K562 (cell line): ENCODE results near the gene VWA8. TPM values are rescaled to one million over a fixed set of nuclear protein-coding genes. Genes with fewer than 3 reads are reported as not detected.

Experiments
- ATAC-seq: fragments of 200-7000 bp; cut with Tn5 transposase; 3 replicates; pipeline ENCODE4 v1.9.1; 2020; ENCODE audit warnings: moderate library complexity
- BruUV-seq: library from RNA; stranded (reverse); fragments of 400-500 nt; replicated peaks from 2 replicates; lab custom pipeline; 2021; lab: Mats Ljungman, UMichigan
- CTCF ChIA-PET: fragments of 300-600 bp; formaldehyde crosslinking; extraction: SDS; loops from one replicate; lab custom pipeline; 2021; ENCODE audit warnings: low intra/inter-chr PET ratio; lab: Yijun Ruan, JAX
- POLR2A ChIA-PET: fragments of 300-600, 350-650 bp; sonication (Branson Sonifier 250); formaldehyde crosslinking; extraction: SDS; loops from one replicate; lab custom pipeline; 2021; ENCODE audit warnings: antibody characterized with exemption, inconsistent platforms; lab: Yijun Ruan, JAX
- DNase-seq, 4 experiments: peaks; one replicate each; pipeline versions ENCODE4 v3.0.0 to v3.0.0-alpha.2; 2011 to 2018; ENCODE audit warnings: low spot score in 3 of 4, mixed read lengths in 3 of 4; ENCODE audit errors: extremely low read depth in 1 of 4
- FAIRE-seq: peaks from 2 replicates; lab custom pipeline; 2011; peaks lifted over from hg19 to GRCh38; lab: Jason Lieb, UNC
- H2AFZ ChIP-seq: 2 replicates; pipeline ENCODE4 v1.6.0; 2011; ENCODE audit warnings: low read depth, low read length, control low read depth, inconsistent platforms
- H3K27ac ChIP-seq: fragments of 200-600 bp; 3 replicates; pipeline ENCODE4 v1.8.0; 2011; ENCODE audit warnings: low read depth, mild to moderate bottlenecking, control low read depth, inconsistent platforms, low read length, moderate library complexity, mixed read lengths; ENCODE audit errors: extremely low read depth
- H3K27me3 ChIP-seq, 2 experiments: fragments of 300-600 bp in 1 of 2; 2 replicates in 1 of 2; 3 replicates in 1 of 2; pipeline versions ENCODE4 v1.6.0 to v1.8.0; 2011; ENCODE audit warnings: inconsistent platforms in 2 of 2, low read length in 2 of 2, mild to moderate bottlenecking in 1 of 2, mixed read lengths in 1 of 2, moderate library complexity in 1 of 2; ENCODE audit not compliant: control insufficient read depth in 2 of 2, insufficient read depth in 2 of 2
- H3K36me3 ChIP-seq: fragments of 300-600 bp; 3 replicates; pipeline ENCODE4 v1.8.0; 2011; ENCODE audit warnings: mild to moderate bottlenecking, low read length, inconsistent platforms; ENCODE audit not compliant: control insufficient read depth, insufficient read depth
- H3K4me1 ChIP-seq, 2 experiments: fragments of 200-600 bp in 1 of 2; replicated peaks in 1 of 2; 2 replicates in 1 of 2; 3 replicates in 1 of 2; pipeline versions ENCODE4 v1.5.1 to v1.8.0; 2011; ENCODE audit warnings: inconsistent platforms in 2 of 2, low read length in 2 of 2, mild to moderate bottlenecking in 1 of 2, mixed read lengths in 1 of 2, moderate library complexity in 1 of 2; ENCODE audit not compliant: control insufficient read depth in 2 of 2, insufficient read depth in 2 of 2
- H3K4me2 ChIP-seq: 2 replicates; pipeline ENCODE4 v1.6.1; 2011; ENCODE audit warnings: low read length, control low read depth, inconsistent platforms, mixed read lengths; ENCODE audit not compliant: insufficient read depth
- H3K4me3 ChIP-seq: fragments of 200-600 bp; sonication (generic), shearing (Covaris generic); 2 replicates; pipeline ENCODE4 v1.5.1; 2016; ENCODE audit warnings: control low read depth, inconsistent platforms
- H3K79me2 ChIP-seq: fragments of 200-600 bp; 3 replicates; pipeline ENCODE4 v1.8.0; 2011; ENCODE audit warnings: low read length, inconsistent platforms; ENCODE audit not compliant: control insufficient read depth, insufficient read depth
- H3K9ac ChIP-seq, 2 experiments: 2 replicates each; pipeline versions ENCODE4 v1.6.0 to v1.6.1; 2011; ENCODE audit warnings: low read depth in 2 of 2, low read length in 2 of 2, control low read depth in 1 of 2, inconsistent platforms in 1 of 2, mild to moderate bottlenecking in 1 of 2, mixed read lengths in 1 of 2; ENCODE audit not compliant: insufficient read depth in 1 of 2
- H3K9me1 ChIP-seq: one replicate; pipeline ENCODE4 v1.6.0; 2011; ENCODE audit warnings: inconsistent platforms, mild to moderate bottlenecking, low read length, moderate library complexity; ENCODE audit not compliant: control insufficient read depth, insufficient read depth
- H3K9me3 ChIP-seq: replicated peaks from 2 replicates; pipeline ENCODE4 v1.5.1; 2011; ENCODE audit warnings: low read depth, low read length, inconsistent platforms; ENCODE audit not compliant: control insufficient read depth, insufficient read depth
- H4K20me1 ChIP-seq: replicated peaks from 2 replicates; pipeline ENCODE4 v1.6.1; 2011; ENCODE audit warnings: low read length, inconsistent platforms, mixed read lengths; ENCODE audit not compliant: control insufficient read depth, insufficient read depth
- ASH1L ChIP-seq: fragments of 450-650 bp; IDR thresholded peaks from 2 replicates; pipeline ENCODE4 v1.6.1; 2018; ENCODE audit warnings: borderline replicate concordance, mild to moderate bottlenecking, low read depth; ENCODE audit not compliant: partially characterized antibody
- BRF1 ChIP-seq: IDR thresholded peaks from 3 replicates; pipeline ENCODE4 v1.6.1; 2011; ENCODE audit warnings: borderline replicate concordance, mild to moderate bottlenecking; ENCODE audit not compliant: insufficient read length; ENCODE audit errors: extremely low read depth
- CHCHD3 ChIP-seq: fragments of 250-450 bp; sonication (Bioruptor Pico); IDR thresholded peaks from 2 replicates; pipeline ENCODE4 v2.1.2; 2022; ENCODE audit warnings: mild to moderate bottlenecking
- FOXJ2 ChIP-seq: fragments of 200-800 bp; sonication (Bioruptor generic); IDR thresholded peaks from 2 replicates; pipeline ENCODE4 v1.6.1; 2016; ENCODE audit warnings: missing genetic modification characterization, missing compliant biosample characterization
- HLTF ChIP-seq: fragments of 450-650 bp; IDR thresholded peaks from 2 replicates; pipeline ENCODE4 v1.6.1; 2016
- MCM2 ChIP-seq: fragments of 450-650 bp; IDR thresholded peaks from 2 replicates; pipeline ENCODE4 v1.6.1; 2017; ENCODE audit warnings: low read depth, mild to moderate bottlenecking
- NCOA2 ChIP-seq, 2 experiments: fragments of 450-650 bp; IDR thresholded peaks; 2 replicates each; pipeline ENCODE4 v1.6.1; 2018; ENCODE audit warnings: mild to moderate bottlenecking in 2 of 2, moderate library complexity in 1 of 2; ENCODE audit not compliant: partially characterized antibody in 2 of 2
- PHB ChIP-seq: fragments of 250-450 bp; sonication (Bioruptor Pico); IDR thresholded peaks from 2 replicates; pipeline ENCODE4 v1.5.0; 2021
- POLR2A ChIP-seq: fragments of 450-650 bp; conservative IDR thresholded peaks from 2 replicates; pipeline ENCODE4 v1.6.1; 2016
- RAD21 ChIP-seq, 2 experiments: fragments of 250-450 bp in 1 of 2; fragments of 450-650 bp in 1 of 2; sonication (Bioruptor Pico) in 1 of 2; formaldehyde crosslinking in 1 of 2; IDR thresholded peaks in 1 of 2; conservative IDR thresholded peaks in 1 of 2; 2 replicates each; pipeline versions ENCODE4 v1.4.0 to v1.8.0; 2020 to 2022; ENCODE audit warnings: mild to moderate bottlenecking in 2 of 2, moderate library complexity in 1 of 2
- SIN3A ChIP-seq, 2 experiments: fragments of 150-350 bp in 1 of 2; IDR thresholded peaks; 2 replicates each; pipeline ENCODE4 v1.6.1; 2011 to 2016; ENCODE audit warnings: borderline replicate concordance in 2 of 2, low read depth in 2 of 2, low read length in 2 of 2, mild to moderate bottlenecking in 2 of 2, moderate library complexity in 2 of 2; ENCODE audit not compliant: control insufficient read depth in 1 of 2
- TAF15 ChIP-seq: fragments of 200-400 bp; formaldehyde crosslinking; IDR thresholded peaks from 2 replicates; pipeline ENCODE4 v1.6.1; 2017; ENCODE audit warnings: mild to moderate bottlenecking, low read depth, low read length, moderate library complexity
- TCF3 ChIP-seq: sonication (generic); formaldehyde crosslinking; IDR thresholded peaks from 2 replicates; pipeline ENCODE4 v1.4.0; 2020; ENCODE audit warnings: mild to moderate bottlenecking, missing genetic modification reagents
- ZNF184 ChIP-seq: sonication (generic); formaldehyde crosslinking; IDR thresholded peaks from 2 replicates; pipeline ENCODE4 v1.5.0; 2020; ENCODE audit warnings: missing genetic modification reagents
- ZNF316 ChIP-seq: fragments of 450-650 bp; IDR thresholded peaks from 2 replicates; pipeline ENCODE4 v1.6.1; 2016
- ZNF695 ChIP-seq: fragments of 450-650 bp; formaldehyde crosslinking; IDR thresholded peaks from 2 replicates; pipeline ENCODE4 v1.4.0; 2020; ENCODE audit warnings: mild to moderate bottlenecking, moderate library complexity
- ZNF76 ChIP-seq: fragments of 250-450 bp; sonication (Bioruptor Pico); IDR thresholded peaks from 2 replicates; pipeline ENCODE4 v1.4.0; 2020; ENCODE audit warnings: mild to moderate bottlenecking, moderate library complexity, borderline replicate concordance
- WGBS: fragments of 100-300 bp; shearing (Covaris generic); methylation state at CpG from one replicate; pipeline ENCODE4 v1.1.6; 2016; ENCODE audit warnings: low coverage, mixed read lengths; ENCODE audit not compliant: insufficient coverage; ENCODE audit errors: missing lambda C conversion rate; 5-methylcytosine and 5-hydroxymethylcytosine counted together
- in situ Hi-C: fragments of 300-500 bp; cut with MboI; formaldehyde crosslinking; loops from 4 replicates; pipeline ENCODE4 v1.15.0; 2018; ENCODE audit warnings: inconsistent platforms, mixed read lengths
- intact Hi-C: fragments of 100-400 bp; cut with micrococcal nuclease; formaldehyde crosslinking; loops from 2 replicates; pipeline ENCODE4 v1.14.2; 2022
- polyA plus RNA-seq, 8 experiments: library from polyadenylated mRNA; depleted of rRNA in 4 of 8; stranded (reverse) in 5 of 8; unstranded in 3 of 8; fragments of >200 nt; fragmentation: Nextera tagmentation in 2 of 8; fragmentation: Illumina TruSeq in 1 of 8; extraction: Ambion mirVana in 2 of 8; extraction: Trizol in 1 of 8; gene quantifications; 2 replicates each; pipeline versions ENCODE4 v1.2.1 to v1.2.3, GENCODE V29; 2011 to 2014; ENCODE audit warnings: inconsistent platforms in 1 of 8, missing spikeins in 1 of 8
- total RNA-seq, 7 experiments: library from RNA; depleted of rRNA in 6 of 7; stranded (reverse); fragments of >200 nt in 6 of 7; fragmentation: Illumina TruSeq in 2 of 7; extraction: Trizol in 2 of 7; gene quantifications; 2 replicates each; pipeline versions ENCODE4 v1.2.1 to v1.2.3, GENCODE V29; 2011 to 2021; ENCODE audit warnings: low replicate concordance in 1 of 7
- TF ChIP-seq, protein P1 (sequence below), 2 experiments: fragments of 450-650 bp in 1 of 2; sonication (generic) in 1 of 2; formaldehyde crosslinking; conservative IDR thresholded peaks; 2 replicates each; pipeline versions ENCODE4 v1.4.0 to v1.8.1; 2020 to 2022; ENCODE audit warnings: mild to moderate bottlenecking in 1 of 2, missing genetic modification reagents in 1 of 2
- TF ChIP-seq, protein P2 (sequence below), 3 experiments: IDR thresholded peaks in 2 of 3; conservative IDR thresholded peaks in 1 of 3; 2 replicates each; pipeline ENCODE4 v1.5.1; 2011 to 2012; ENCODE audit warnings: low read length in 3 of 3, mild to moderate bottlenecking in 3 of 3, control low read depth in 2 of 3, improper control_type of control experiment in 1 of 3, inconsistent platforms in 1 of 3, low read depth in 1 of 3, mixed read lengths in 1 of 3, moderate library complexity in 1 of 3; ENCODE audit not compliant: insufficient read depth in 2 of 3
- TF ChIP-seq, protein P3 (sequence below): IDR thresholded peaks from 2 replicates; pipeline ENCODE4 v1.6.1; 2011; ENCODE audit warnings: borderline replicate concordance, low read depth, mild to moderate bottlenecking, moderate library complexity, low read length; ENCODE audit not compliant: insufficient read depth, poor library complexity, severe bottlenecking

Gene VWA8
- total and polyA plus RNA-seq, 9 of the 15 experiments (the other 6 are each of a cell fraction or from before 2014, with no cell fraction given), result 2.1 to 18.5 (median 13.3) TPM

GRCh38 chr13:41608839-41609177 lies 352.1 kb downstream of the VWA8 start:
- no peak overlapping the region for H3K9ac ChIP-seq
- ChIA-PET POLR2A (no interaction called here), CTCF (no interaction called here)
- ATAC-seq, result no peak
- no peaks in the 10 kb centered on the region; the same call in 1 of the 2 replicates for H4K20me1 ChIP-seq
- BruUV-seq, result no TSS peak
- no peaks in the 10 kb centered on the region for H3K27me3 ChIP-seq
- H3K4me2 ChIP-seq, result no peak overlapping the region
- H2AFZ ChIP-seq, result no peak overlapping the region
- no peaks in the 10 kb centered on the region for H3K9me1 ChIP-seq
- intact Hi-C loops, result no loop called here
- no peak overlapping the region for H3K27ac ChIP-seq
- H3K4me1 ChIP-seq, result no peaks in the 10 kb centered on the region
- FAIRE-seq, result no peak
- no peak for DNase-seq
- in situ Hi-C loops, result no loop called here
- peaks cover 54% of the 10 kb centered on the region; the same call in 2 of the 3 replicates for H3K36me3 ChIP-seq
- WGBS, result 40% methylated on average over 1 of the region's 1 CpG
- H3K79me2 ChIP-seq, result no peaks in the 10 kb centered on the region
- TF ChIP-seq PHB (CRISPR knock-in tag) (no peak), BRF1 (no peak), ZNF316 (no peak), ZNF695 (CRISPR knock-in tag) (no peak), MCM2 (no peak), SIN3A (IDR thresholded peaks at IDR 0.05; ENCODE audit: borderline replicate concordance in 2 of 2, control insufficient read depth in 1 of 2, low read depth in 2 of 2, low read length in 2 of 2) (no peak), HLTF (no peak), ZNF76 (no peak), RAD21 (CRISPR knock-in tag; conservative IDR thresholded peaks at IDR 0.05 in 1 of 2, IDR thresholded peaks at IDR 0.05 in 1 of 2) (no peak), NCOA2 (IDR thresholded peaks at IDR 0.05; ENCODE audit: partially characterized antibody in 2 of 2) (no peak), TCF3 (no peak), CHCHD3 (CRISPR knock-in tag) (no peak), POLR2A (no peak), FOXJ2 (tag) (no peak), TAF15 (no peak), ZNF184 (CRISPR knock-in tag) (no peak), ASH1L (no peak)
- TF ChIP-seq, protein P1, sequence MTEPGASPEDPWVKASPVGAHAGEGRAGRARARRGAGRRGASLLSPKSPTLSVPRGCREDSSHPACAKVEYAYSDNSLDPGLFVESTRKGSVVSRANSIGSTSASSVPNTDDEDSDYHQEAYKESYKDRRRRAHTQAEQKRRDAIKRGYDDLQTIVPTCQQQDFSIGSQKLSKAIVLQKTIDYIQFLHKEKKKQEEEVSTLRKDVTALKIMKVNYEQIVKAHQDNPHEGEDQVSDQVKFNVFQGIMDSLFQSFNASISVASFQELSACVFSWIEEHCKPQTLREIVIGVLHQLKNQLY (CRISPR knock-in tag; conservative IDR thresholded peaks at IDR 0.05), result no peak
- TF ChIP-seq, protein P2, sequence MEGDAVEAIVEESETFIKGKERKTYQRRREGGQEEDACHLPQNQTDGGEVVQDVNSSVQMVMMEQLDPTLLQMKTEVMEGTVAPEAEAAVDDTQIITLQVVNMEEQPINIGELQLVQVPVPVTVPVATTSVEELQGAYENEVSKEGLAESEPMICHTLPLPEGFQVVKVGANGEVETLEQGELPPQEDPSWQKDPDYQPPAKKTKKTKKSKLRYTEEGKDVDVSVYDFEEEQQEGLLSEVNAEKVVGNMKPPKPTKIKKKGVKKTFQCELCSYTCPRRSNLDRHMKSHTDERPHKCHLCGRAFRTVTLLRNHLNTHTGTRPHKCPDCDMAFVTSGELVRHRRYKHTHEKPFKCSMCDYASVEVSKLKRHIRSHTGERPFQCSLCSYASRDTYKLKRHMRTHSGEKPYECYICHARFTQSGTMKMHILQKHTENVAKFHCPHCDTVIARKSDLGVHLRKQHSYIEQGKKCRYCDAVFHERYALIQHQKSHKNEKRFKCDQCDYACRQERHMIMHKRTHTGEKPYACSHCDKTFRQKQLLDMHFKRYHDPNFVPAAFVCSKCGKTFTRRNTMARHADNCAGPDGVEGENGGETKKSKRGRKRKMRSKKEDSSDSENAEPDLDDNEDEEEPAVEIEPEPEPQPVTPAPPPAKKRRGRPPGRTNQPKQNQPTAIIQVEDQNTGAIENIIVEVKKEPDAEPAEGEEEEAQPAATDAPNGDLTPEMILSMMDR (IDR thresholded peaks at IDR 0.05 in 2 of 3, conservative IDR thresholded peaks at IDR 0.05 in 1 of 3; ENCODE audit: insufficient read depth in 2 of 3, low read depth in 1 of 3, low read length in 3 of 3), result no peak
- TF ChIP-seq, protein P3, sequence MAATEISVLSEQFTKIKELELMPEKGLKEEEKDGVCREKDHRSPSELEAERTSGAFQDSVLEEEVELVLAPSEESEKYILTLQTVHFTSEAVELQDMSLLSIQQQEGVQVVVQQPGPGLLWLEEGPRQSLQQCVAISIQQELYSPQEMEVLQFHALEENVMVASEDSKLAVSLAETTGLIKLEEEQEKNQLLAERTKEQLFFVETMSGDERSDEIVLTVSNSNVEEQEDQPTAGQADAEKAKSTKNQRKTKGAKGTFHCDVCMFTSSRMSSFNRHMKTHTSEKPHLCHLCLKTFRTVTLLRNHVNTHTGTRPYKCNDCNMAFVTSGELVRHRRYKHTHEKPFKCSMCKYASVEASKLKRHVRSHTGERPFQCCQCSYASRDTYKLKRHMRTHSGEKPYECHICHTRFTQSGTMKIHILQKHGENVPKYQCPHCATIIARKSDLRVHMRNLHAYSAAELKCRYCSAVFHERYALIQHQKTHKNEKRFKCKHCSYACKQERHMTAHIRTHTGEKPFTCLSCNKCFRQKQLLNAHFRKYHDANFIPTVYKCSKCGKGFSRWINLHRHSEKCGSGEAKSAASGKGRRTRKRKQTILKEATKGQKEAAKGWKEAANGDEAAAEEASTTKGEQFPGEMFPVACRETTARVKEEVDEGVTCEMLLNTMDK, result no peak
- TF ChIP-seq, all 486 proteins: peak for 0
- H3K4me3 ChIP-seq, result no peak overlapping the region
- no peaks in the 10 kb centered on the region for H3K9me3 ChIP-seq
